Mesendoderm (in vitro differentiated cells): ENCODE data around the gene CDK11A.
"Not testable (repeated sequence)": the region's sequence is repeated elsewhere in the genome, so short reads cannot be mapped to it uniquely, and the experiment has no call there.

Experiments used
- DNase-seq: peaks from one replicate; pipeline ENCODE4 v3.0.0; 2013
- H2AK5ac ChIP-seq: 2 replicates; pipeline ENCODE4 v1.6.1; 2013; ENCODE audit warnings: low read length, inconsistent platforms
- H2BK120ac ChIP-seq: 2 replicates; pipeline ENCODE4 v1.6.1; 2013; ENCODE audit warnings: low read depth, mild to moderate bottlenecking, low read length, moderate library complexity, mixed read lengths
- H2BK15ac ChIP-seq: replicated peaks from 2 replicates; pipeline ENCODE4 v1.6.1; 2013; ENCODE audit warnings: low read depth, mild to moderate bottlenecking, moderate library complexity
- H2BK5ac ChIP-seq: 2 replicates; pipeline ENCODE4 v1.6.1; 2013; ENCODE audit warnings: low read length, inconsistent platforms
- H3K18ac ChIP-seq: 2 replicates; pipeline ENCODE4 v1.6.1; 2013; ENCODE audit warnings: mild to moderate bottlenecking, low read length, mixed read lengths
- H3K23ac ChIP-seq: one replicate; pipeline ENCODE4 v1.6.1; 2013; ENCODE audit warnings: low read length
- H3K27ac ChIP-seq: 2 replicates; pipeline ENCODE4 v1.5.1; 2013; ENCODE audit warnings: low read depth, mild to moderate bottlenecking, inconsistent platforms, low read length, moderate library complexity
- H3K27me3 ChIP-seq: 2 replicates; pipeline ENCODE4 v1.6.1; 2013; ENCODE audit warnings: low read length, control low read depth, mild to moderate bottlenecking, inconsistent platforms; ENCODE audit not compliant: insufficient read depth, poor library complexity
- H3K36me3 ChIP-seq: 2 replicates; pipeline ENCODE4 v1.6.1; 2013; ENCODE audit warnings: low read length, inconsistent platforms; ENCODE audit not compliant: control insufficient read depth, insufficient read depth
- H3K4ac ChIP-seq: one replicate; pipeline ENCODE4 v1.6.1; 2013; ENCODE audit warnings: low read depth, mild to moderate bottlenecking, low read length, moderate library complexity
- H3K4me1 ChIP-seq: 2 replicates; pipeline ENCODE4 v1.6.1; 2013; ENCODE audit warnings: low read depth, low read length, inconsistent platforms; ENCODE audit not compliant: control insufficient read depth
- H3K4me2 ChIP-seq: 2 replicates; pipeline ENCODE4 v1.6.1; 2013; ENCODE audit warnings: low read length
- H3K4me3 ChIP-seq: 2 replicates; pipeline ENCODE4 v1.5.1; 2013; ENCODE audit warnings: mild to moderate bottlenecking, low read length
- H3K56ac ChIP-seq: one replicate; pipeline ENCODE4 v1.6.1; 2013; ENCODE audit warnings: low read length
- H3K79me1 ChIP-seq: 2 replicates; pipeline ENCODE4 v1.6.1; 2013; ENCODE audit warnings: low read length, inconsistent platforms
- H3K79me2 ChIP-seq: 2 replicates; pipeline ENCODE4 v1.6.1; 2013; ENCODE audit warnings: mild to moderate bottlenecking, low read length; ENCODE audit not compliant: control insufficient read depth, insufficient read depth
- H3K9ac ChIP-seq: 2 replicates; pipeline ENCODE4 v1.6.1; 2013; ENCODE audit warnings: low read length, inconsistent platforms
- H4K5ac ChIP-seq: one replicate; pipeline ENCODE4 v1.6.1; 2013; ENCODE audit warnings: low read length
- H4K8ac ChIP-seq: one replicate; pipeline ENCODE4 v1.6.1; 2013; ENCODE audit warnings: low read depth, mild to moderate bottlenecking, control low read depth, low read length, moderate library complexity
- WGBS: extraction: QIAGEN DNeasy Blood & Tissue Kit; methylation state at CpG from one replicate; pipeline ENCODE4 v1.1.7; 2013; ENCODE audit warnings: low lambda C conversion rate, missing lambda C conversion rate; ENCODE audit not compliant: insufficient coverage; ENCODE audit errors: extremely low coverage; 5-methylcytosine and 5-hydroxymethylcytosine counted together

Gene CDK11A

DNA sequence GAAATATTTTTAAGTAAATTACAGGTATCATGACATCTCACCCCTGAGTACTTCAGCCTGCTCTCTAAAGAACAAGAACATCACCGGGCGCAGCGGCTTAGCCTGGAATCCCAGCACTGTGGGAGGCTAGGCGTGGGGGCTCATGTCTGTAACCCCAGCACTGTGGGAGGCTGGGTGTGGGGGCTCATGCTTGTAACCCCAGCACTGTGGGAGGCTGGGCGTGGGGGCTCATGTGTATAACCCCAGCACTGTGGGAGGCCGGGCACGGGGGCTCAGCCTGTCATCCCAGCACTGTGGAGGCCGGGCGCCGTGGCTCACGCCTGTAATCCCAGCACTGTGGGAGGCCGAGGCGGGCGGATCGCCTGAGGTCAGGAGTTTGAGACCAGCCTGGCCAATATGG lies 57.6 kb downstream of the CDK11A start:
- no peak overlapping the region for H3K4me3 ChIP-seq
- no peaks in the 10 kb centered on the region for H3K79me2 ChIP-seq
- no peak overlapping the region for H3K18ac ChIP-seq
- WGBS: no CpG with 5 or more reads among the region's 15 CpGs
- H3K23ac ChIP-seq: no peak overlapping the region
- H3K4me1 ChIP-seq: no peaks in the 10 kb centered on the region
- H3K36me3 ChIP-seq: no peaks in the 10 kb centered on the region
- H3K79me1 ChIP-seq: no peaks in the 10 kb centered on the region
- DNase-seq: no peak
- H3K9ac ChIP-seq: no peak overlapping the region
- H3K4me2 ChIP-seq: no peak overlapping the region
- no peak overlapping the region for H2AK5ac ChIP-seq
- H4K5ac ChIP-seq: no peak overlapping the region
- H3K56ac ChIP-seq: no peak overlapping the region
- H2BK15ac ChIP-seq: no peak overlapping the region
- H3K27ac ChIP-seq: no peak overlapping the region
- H2BK120ac ChIP-seq: no peak overlapping the region
- no peak overlapping the region for H3K4ac ChIP-seq
- no peak overlapping the region for H4K8ac ChIP-seq
- H2BK5ac ChIP-seq: no peak overlapping the region
- H3K27me3 ChIP-seq: no peaks in the 10 kb centered on the region

DNA sequence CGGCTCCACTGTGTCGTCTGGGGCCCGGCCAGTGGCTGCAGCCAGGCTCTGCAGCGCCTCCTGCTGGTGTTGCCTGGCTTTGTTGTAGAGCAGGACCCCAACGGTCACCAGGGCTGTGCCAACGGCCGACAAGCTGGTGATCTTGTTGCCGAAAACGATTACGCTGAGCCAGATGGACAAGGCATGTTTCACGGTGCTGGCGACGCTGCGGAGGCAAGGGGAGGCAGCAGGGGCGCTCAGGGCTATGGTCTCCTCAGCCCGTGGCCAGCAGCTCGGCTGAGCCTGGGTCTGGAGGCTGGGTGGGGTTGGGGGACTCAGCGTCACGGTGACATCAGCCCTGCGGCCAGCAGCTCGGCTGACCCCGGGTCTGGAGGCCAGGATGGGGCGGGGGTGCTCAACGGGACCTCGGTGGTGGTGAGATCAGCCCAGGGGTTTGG lies 58.3 kb downstream of the CDK11A start:
- H3K4me2 ChIP-seq: no peak overlapping the region
- no peak overlapping the region for H3K9ac ChIP-seq
- no peak overlapping the region for H3K4ac ChIP-seq
- H3K4me3 ChIP-seq: no peak overlapping the region
- no peak overlapping the region for H2BK15ac ChIP-seq
- H4K8ac ChIP-seq: no peak overlapping the region
- H2AK5ac ChIP-seq: no peak overlapping the region
- DNase-seq: peak; percentile 44
- H2BK120ac ChIP-seq: no peak overlapping the region
- no peak overlapping the region for H4K5ac ChIP-seq
- H3K36me3 ChIP-seq: no peaks in the 10 kb centered on the region
- H3K79me1 ChIP-seq: no peaks in the 10 kb centered on the region
- WGBS: no CpG with 5 or more reads among the region's 25 CpGs
- H3K27ac ChIP-seq: no peak overlapping the region
- no peak overlapping the region for H3K56ac ChIP-seq
- H3K18ac ChIP-seq: no peak overlapping the region
- H3K79me2 ChIP-seq: no peaks in the 10 kb centered on the region
- H3K27me3 ChIP-seq: no peaks in the 10 kb centered on the region
- no peaks in the 10 kb centered on the region for H3K4me1 ChIP-seq
- H3K23ac ChIP-seq: no peak overlapping the region
- no peak overlapping the region for H2BK5ac ChIP-seq

DNA sequence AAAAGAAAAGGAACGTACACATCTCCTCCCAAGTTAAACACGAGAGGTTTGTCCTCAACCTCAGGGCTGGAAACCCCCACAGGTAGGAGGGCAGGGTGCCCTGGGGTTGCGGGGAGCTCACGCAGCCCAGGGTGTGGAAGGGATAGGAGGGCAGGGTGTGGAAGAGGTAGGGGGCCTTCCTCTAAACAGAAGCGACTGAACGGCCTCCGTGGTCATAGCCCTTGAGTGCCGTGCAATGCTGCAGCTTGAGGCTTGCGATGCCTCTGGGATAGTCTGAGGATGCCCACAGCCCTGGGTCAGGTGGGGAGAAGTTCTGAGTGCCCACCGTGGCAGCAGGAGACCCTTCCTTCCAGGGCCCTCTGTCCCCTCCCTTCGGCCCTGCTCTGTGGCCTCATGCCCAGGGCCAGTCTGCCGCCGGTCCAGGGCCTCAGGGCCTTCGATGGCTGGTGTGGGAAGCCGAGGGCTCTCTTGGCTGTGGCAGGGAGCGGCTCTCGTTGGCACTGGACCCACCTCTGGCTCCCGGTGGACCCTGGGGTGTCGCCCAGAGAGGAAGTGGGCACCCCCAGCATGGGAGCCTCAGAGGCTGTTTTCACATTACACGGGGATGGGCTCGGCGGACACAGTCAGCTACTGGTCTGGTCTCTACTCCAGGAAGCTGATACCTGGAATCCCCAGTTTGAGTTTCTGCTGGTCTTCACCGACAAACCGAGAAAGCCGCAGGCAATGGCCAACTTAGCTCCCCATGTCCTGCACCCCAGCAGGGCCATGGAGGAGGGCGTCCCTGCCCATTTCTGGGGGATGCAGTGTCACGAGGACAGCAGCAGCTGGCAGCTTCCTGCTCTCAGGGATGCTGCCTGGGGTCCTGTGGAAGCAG lies 59.0 kb downstream of the CDK11A start:
- Histone ChIP-seq H3K27me3 (no peaks in the 10 kb centered on the region), H3K79me2 (no peaks in the 10 kb centered on the region), H2BK15ac (no peak overlapping the region), H3K18ac (no peak overlapping the region), H2BK120ac (no peak overlapping the region), H3K79me1 (no peaks in the 10 kb centered on the region), H3K4ac (no peak overlapping the region), H3K9ac (no peak overlapping the region), H2BK5ac (no peak overlapping the region), H3K36me3 (no peaks in the 10 kb centered on the region), H3K4me1 (no peaks in the 10 kb centered on the region), H3K4me2 (no peak overlapping the region), H4K8ac (no peak overlapping the region), H3K4me3 (no peak overlapping the region), H2AK5ac (no peak overlapping the region), H3K23ac (no peak overlapping the region), H3K56ac (no peak overlapping the region), H4K5ac (no peak overlapping the region), H3K27ac (no peak overlapping the region)
- WGBS: no CpG with 5 or more reads among the region's 27 CpGs
- no peak for DNase-seq

DNA sequence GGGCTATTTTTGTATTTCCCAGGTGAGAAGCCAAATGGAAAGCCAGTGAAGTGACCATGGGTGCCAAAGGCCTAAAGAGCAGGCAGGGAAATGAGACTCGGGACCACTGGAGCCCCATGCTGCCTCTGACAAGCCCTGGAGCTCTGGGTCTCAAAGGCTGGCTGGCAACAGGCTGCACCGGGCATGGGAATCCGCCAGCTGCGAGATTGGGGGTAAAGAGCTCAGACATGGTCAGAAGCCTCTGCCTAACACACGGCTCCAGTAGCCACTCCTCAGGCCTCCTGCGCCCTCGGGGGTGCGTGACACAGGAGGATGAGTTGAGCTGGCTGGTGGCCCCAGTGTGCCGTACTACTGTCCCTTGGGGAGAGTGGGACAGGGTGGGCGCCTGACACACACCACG lies 59.8 kb downstream of the CDK11A start:
- not testable (repeated sequence) for H3K36me3 ChIP-seq, H3K4me2 ChIP-seq, H3K18ac ChIP-seq, H3K4me3 ChIP-seq, H3K27ac ChIP-seq, H2BK5ac ChIP-seq, H3K4me1 ChIP-seq, H2BK15ac ChIP-seq, DNase-seq, H3K79me2 ChIP-seq, H3K79me1 ChIP-seq, H3K9ac ChIP-seq, H4K8ac ChIP-seq, H4K5ac ChIP-seq, H2BK120ac ChIP-seq, H3K56ac ChIP-seq, H3K23ac ChIP-seq, H3K4ac ChIP-seq, H2AK5ac ChIP-seq, H3K27me3 ChIP-seq
- no CpG with 5 or more reads among the region's 11 CpGs for WGBS

DNA sequence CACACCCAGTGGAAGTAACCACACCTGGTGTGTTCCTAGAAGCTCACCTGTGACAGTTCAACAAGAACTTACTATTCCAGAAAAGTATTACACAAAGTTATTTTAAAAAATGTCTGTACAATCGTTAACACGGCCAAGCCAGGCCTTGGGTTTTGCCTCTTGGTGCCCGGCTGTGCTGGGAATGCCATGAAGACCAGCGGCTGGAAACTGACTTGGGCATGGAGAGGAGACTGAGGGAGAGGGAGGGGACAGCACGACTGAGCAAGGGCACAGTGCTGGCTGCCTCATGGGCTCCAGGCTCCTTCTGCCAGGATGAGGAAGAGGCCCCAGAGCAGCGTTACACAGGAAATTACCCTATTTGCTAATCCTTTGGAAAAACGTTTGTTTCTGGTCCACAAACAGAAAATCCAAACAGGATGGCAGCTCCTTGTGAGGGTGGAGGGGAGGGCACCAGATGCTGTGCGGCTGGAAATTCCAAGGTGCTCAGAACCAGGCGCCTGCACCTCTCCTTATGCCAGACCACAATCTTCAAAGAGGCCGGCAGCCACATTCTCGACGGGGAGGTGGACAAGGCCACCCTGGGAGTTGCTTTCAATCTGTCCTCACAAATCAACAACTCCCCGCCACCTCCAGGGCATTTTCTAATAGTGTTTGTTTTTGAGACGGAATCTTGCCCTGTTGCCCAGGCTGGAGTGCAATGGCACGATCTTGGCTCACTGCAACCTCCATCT lies 61.2 kb downstream of the CDK11A start:
- not testable (repeated sequence) for H2BK5ac ChIP-seq, H3K4me1 ChIP-seq, H3K56ac ChIP-seq, H4K8ac ChIP-seq, H3K36me3 ChIP-seq, H3K23ac ChIP-seq, DNase-seq, H3K27ac ChIP-seq, H3K27me3 ChIP-seq, H3K4me2 ChIP-seq, H3K9ac ChIP-seq, H3K79me1 ChIP-seq, H2AK5ac ChIP-seq, H2BK120ac ChIP-seq, H3K4ac ChIP-seq, H2BK15ac ChIP-seq, H4K5ac ChIP-seq, H3K4me3 ChIP-seq, H3K79me2 ChIP-seq, H3K18ac ChIP-seq
- WGBS: no CpG with 5 or more reads among the region's 15 CpGs
